Lung microvascular endothelial cell (primary cell): ENCODE results near the gene PRXL2C. TPM values are rescaled to one million over a fixed set of nuclear protein-coding genes. Genes with fewer than 3 reads are reported as not detected.
A peak's percentile ranks its signal among the peaks of the same experiment; 100 is the strongest.
"Not testable (repeated sequence)": the region's sequence is repeated elsewhere in the genome, so short reads cannot be mapped to it uniquely, and the experiment has no call there.

ENCODE experiments used
- DNase-seq, 2 donors: peaks; one replicate each; pipeline versions ENCODE4 v3.0.0 to v3.0.0-alpha.2; 2010; ENCODE audit warnings: low read depth in 2 of 2
- total RNA-seq: library from RNA; depleted of rRNA; stranded (reverse); fragments of >200 nt; gene quantifications from 2 replicates; pipeline ENCODE4 v1.2.1, GENCODE V29; 2014

The PRXL2C gene, protein sequence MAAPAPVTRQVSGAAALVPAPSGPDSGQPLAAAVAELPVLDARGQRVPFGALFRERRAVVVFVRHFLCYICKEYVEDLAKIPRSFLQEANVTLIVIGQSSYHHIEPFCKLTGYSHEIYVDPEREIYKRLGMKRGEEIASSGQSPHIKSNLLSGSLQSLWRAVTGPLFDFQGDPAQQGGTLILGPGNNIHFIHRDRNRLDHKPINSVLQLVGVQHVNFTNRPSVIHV
- total RNA-seq, result 23.5 and 29.0 TPM in 2 replicates

DNA sequence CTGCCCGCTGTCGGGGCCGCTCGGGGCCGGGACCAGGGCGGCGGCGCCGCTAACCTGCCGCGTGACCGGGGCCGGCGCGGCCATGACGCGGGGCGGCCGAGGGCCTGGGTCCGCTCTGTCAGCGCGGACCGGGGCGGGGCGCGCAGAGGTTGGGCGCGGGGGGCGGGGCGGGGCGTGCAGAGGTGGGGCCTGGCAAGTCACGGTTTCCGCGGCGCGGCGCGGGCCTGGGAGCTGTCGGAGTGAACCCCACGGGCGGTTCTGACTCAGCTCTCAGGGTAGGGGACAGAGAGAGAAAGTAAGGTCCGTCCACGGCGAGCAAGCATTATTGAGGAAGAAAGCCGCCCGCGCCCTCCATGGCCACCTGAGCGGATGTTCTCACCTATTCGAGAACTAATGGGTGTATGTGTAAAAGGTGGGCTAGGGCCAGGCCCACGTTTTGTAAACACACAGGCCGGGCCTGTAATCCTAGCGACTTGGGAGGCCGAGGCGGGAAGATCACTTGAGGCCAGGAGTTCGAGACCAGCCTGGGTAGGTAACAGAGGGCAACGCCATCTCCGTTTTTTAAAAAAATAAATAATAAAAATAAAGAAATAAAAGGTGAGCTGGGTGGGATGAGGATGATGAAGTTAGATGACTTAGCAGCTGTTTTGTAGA, at the start of gene PRXL2C:
PRXL2C (minus strand) TSS at position 120 of the 654 bp plus-strand sequence; CDS start at position 84, 36 bp downstream.
- DNase-seq, result peak; percentile 81 to 87

- not testable (repeated sequence) for DNase-seq
These were observed 45.7 kb upstream of the PRXL2C start for GRCh38 chr9:96700721-96701375.

- no peak for DNase-seq
These were observed 36.2 kb upstream of the PRXL2C start for GRCh38 chr9:96691326-96691725.

GRCh38 chr9:96688745-96689464, 33.8 kb upstream of the PRXL2C start:
- no peak for DNase-seq

DNA sequence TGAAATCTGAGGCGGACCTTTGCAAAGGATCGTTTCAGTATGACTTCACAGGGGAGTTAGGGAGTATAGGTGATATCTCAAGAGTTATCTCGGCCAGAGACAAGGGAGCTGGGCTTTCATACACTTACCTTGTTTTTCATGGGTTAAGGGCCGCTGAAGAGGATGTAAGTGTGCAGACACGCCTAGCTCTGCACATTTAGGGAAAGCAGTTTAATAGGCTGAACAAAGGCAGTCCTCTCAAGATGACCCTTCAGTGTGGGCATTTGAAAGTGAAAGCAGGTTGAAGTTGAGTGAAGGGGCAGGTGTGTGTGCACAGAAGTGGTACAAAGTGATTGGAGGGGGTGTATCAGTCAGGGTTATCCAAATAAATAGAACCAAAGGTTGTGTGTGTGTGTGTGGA, 33.1 kb upstream of the PRXL2C start:
- no peak for DNase-seq

GRCh38 chr9:96686638-96687335, 31.7 kb upstream of the PRXL2C start:
- peak; percentile 20 to 79 for DNase-seq

DNA sequence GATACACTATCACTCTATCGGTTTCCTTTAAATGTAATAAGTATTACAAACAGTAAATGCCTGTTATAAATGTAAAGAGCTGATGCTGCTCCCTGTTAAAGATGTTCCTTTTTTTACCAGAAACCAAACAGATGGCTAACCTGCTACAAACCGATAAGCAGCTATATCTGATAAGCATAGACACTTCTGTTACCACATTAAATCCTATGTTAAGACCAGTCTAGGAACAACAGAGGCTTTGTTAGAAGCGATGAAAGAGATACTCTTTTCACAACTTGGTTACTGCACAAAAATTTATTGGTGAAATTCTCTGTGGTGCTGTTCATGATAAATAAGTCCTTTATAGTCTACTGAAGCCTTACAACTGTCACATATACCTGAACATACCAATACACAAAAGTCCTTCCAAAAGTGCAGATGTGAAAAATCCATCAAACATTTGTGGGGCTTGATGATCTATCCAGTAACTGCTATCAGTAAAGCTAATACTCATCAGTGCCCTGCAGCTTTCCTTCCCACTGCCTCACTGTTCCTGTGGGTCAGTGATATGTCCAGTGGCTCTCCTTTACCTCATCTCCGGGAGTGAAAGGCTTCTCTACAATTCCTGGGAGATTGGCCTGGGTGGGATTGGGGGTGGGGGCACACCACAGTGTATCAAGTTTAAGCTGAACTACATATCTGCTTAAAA, 25.8 kb upstream of the PRXL2C start:
- no peak for DNase-seq

GRCh38 chr9:96674906-96675538, 19.9 kb upstream of the PRXL2C start:
- peak in 1 of 2 donors; percentile 51 for DNase-seq

GRCh38 chr9:96673786-96674185, 18.7 kb upstream of the PRXL2C start:
- DNase-seq, result not testable (repeated sequence)

GRCh38 chr9:96668868-96669534, 13.9 kb upstream of the PRXL2C start:
- DNase-seq, result no peak

- DNase-seq, result no peak
These were observed 12.2 kb upstream of the PRXL2C start for GRCh38 chr9:96667363-96667728.

GRCh38 chr9:96666653-96667362, 11.7 kb upstream of the PRXL2C start:
- peak; percentile 79 to 80 for DNase-seq

DNA sequence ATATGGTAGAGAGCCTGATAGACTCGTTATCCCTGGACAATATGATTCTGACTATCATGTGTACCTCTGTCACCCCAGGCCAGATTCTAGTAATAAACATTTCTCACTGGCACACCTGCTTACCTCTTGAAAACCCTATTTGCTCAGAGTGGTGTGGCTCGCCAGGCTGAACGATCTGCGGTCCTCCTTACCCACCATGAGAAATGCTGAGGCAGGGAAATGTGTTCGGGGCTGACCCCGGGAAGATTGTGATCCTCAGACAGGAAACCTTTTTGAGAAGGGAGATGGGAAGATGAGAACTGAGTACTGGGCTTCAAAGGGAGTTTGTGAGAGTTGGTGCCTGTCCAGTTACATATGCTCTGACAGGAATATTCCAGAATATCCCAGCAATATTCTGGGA, 10.7 kb upstream of the PRXL2C start:
- no peak for DNase-seq

GRCh38 chr9:96663506-96664120, 8.5 kb upstream of the PRXL2C start:
- no peak for DNase-seq

DNA sequence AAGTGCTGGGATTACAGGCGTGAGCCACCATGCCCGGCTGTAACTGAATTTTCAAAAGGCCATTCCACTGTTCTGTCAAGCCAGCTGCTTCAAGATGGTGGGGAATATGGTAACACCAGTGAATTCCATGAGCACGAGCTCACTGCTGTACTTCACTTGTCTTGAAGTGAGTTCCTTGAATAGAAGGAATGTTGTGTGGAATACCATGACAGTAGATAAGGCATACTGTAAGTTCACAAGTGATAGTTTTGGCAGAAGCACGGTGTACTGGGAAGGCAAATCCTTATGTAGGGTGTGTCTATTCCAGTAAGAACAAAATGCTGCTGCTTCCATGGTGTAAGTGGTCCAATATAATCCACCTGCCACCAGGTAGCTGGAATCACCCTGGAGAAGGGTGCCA, 6.6 kb upstream of the PRXL2C start:
- no peak for DNase-seq

GRCh38 chr9:96660692-96661248, 5.7 kb upstream of the PRXL2C start:
- peak in 1 of 2 donors; percentile 16 for DNase-seq

- peak; percentile 94 to 95 for DNase-seq
These were observed 493 bp downstream of the PRXL2C start for GRCh38 chr9:96654450-96655197.

DNA sequence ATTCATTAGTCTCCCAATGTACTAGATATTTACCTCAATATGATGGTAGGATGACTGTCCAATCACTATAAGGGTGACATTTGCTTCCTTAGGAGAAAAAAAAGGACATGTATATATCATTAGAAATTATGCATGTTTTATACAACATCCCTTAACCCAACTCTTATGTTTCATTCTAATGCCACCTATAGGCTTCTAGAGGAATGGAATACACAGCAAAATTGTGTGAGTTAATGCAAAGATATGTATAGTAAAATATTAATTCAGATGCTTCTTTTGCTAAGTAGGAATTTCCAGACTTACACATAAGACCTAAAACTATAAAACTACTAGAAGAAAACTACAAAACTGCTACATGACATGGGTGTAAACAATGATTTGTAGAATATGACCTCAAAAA, 3.5 kb downstream of the PRXL2C start:
- peak; percentile 37 to 47 for DNase-seq
